GM12892 (cell line): ENCODE data around the gene STK16.
"Not testable (repeated sequence)": the region's sequence is repeated elsewhere in the genome, so short reads cannot be mapped to it uniquely, and the experiment has no call there.

ENCODE experiments used
- POLR2A ChIP-seq: IDR thresholded peaks from 2 replicates; pipeline ENCODE4 v1.6.1; 2011; ENCODE audit warnings: low read depth, low read length, control low read depth
- TAF1 ChIP-seq: IDR thresholded peaks from 2 replicates; pipeline ENCODE4 v1.6.1; 2011; ENCODE audit warnings: low read depth, mild to moderate bottlenecking, control low read depth, low read length, borderline replicate concordance

GRCh38 chr2:219201331-219201730 is 43.9 kb upstream of the STK16 start:
- TF ChIP-seq POLR2A, TAF1: not testable (repeated sequence)
